K562 (cell line): ENCODE results near the gene GABARAPL2. TPM values are rescaled to one million over a fixed set of nuclear protein-coding genes. Genes with fewer than 3 reads are reported as not detected.

Experiments
- ELF1 ChIP-seq: fragments of 200-800 bp; sonication (Bioruptor generic); IDR thresholded peaks from 2 replicates; pipeline ENCODE4 v1.6.1; 2016; ENCODE audit warnings: missing genetic modification characterization, missing compliant biosample characterization
- ERF ChIP-seq: fragments of 450-650 bp; formaldehyde crosslinking; IDR thresholded peaks from 2 replicates; pipeline ENCODE4 v1.4.0; 2020; ENCODE audit warnings: mild to moderate bottlenecking, mixed read lengths
- FOXJ3 ChIP-seq: sonication (generic); formaldehyde crosslinking; IDR thresholded peaks from 2 replicates; pipeline ENCODE4 v1.4.0; 2020; ENCODE audit warnings: mild to moderate bottlenecking, missing genetic modification reagents
- HDGF ChIP-seq: fragments of 450-650 bp; IDR thresholded peaks from 2 replicates; pipeline ENCODE4 v1.6.1; 2016
- KAT7 ChIP-seq: sonication (generic); formaldehyde crosslinking; IDR thresholded peaks from 2 replicates; pipeline ENCODE4 v1.8.0; 2022; ENCODE audit warnings: missing genetic modification reagents, mild to moderate bottlenecking, borderline replicate concordance
- MYC ChIP-seq, 2 experiments: fragments of 250-450 bp in 1 of 2; sonication (Bioruptor Pico) in 1 of 2; IDR thresholded peaks; 2 replicates each; pipeline versions ENCODE4 v1.5.1 to v1.6.1; 2012 to 2021; ENCODE audit warnings: low read depth in 2 of 2, borderline replicate concordance in 1 of 2, improper control_type of control experiment in 1 of 2, low read length in 1 of 2, mild to moderate bottlenecking in 1 of 2, moderate library complexity in 1 of 2
- NCOA1 ChIP-seq: fragments of 450-650 bp; IDR thresholded peaks from 2 replicates; pipeline ENCODE4 v1.6.1; 2016; ENCODE audit warnings: low read depth
- POLR3G ChIP-seq: IDR thresholded peaks from 2 replicates; pipeline ENCODE4 v1.6.1; 2011; ENCODE audit not compliant: insufficient read length, insufficient replicate concordance; ENCODE audit errors: extremely low read depth
- SIX5 ChIP-seq, 2 experiments: IDR thresholded peaks; 2 replicates each; pipeline ENCODE4 v1.6.1; 2011; ENCODE audit warnings: low read length in 2 of 2, borderline replicate concordance in 1 of 2, low read depth in 1 of 2, mild to moderate bottlenecking in 1 of 2, moderate library complexity in 1 of 2; ENCODE audit not compliant: insufficient read depth in 1 of 2
- SLC30A9 ChIP-seq: fragments of 250-450 bp; sonication (Bioruptor Pico); IDR thresholded peaks from 2 replicates; pipeline ENCODE4 v1.8.0; 2022; ENCODE audit warnings: mild to moderate bottlenecking, moderate library complexity
- STAT5A ChIP-seq: IDR thresholded peaks from 2 replicates; pipeline ENCODE4 v1.6.1; 2012; ENCODE audit warnings: low read length, inconsistent platforms, borderline replicate concordance
- TEAD4 ChIP-seq, 2 experiments: sonication (generic) in 1 of 2; formaldehyde crosslinking in 1 of 2; IDR thresholded peaks; 2 replicates each; pipeline versions ENCODE4 v1.6.1 to v1.8.0; 2012 to 2022; ENCODE audit warnings: borderline replicate concordance in 1 of 2, inconsistent platforms in 1 of 2, low read length in 1 of 2, mild to moderate bottlenecking in 1 of 2, missing genetic modification reagents in 1 of 2
- U2AF1 ChIP-seq: fragments of 200-400 bp; formaldehyde crosslinking; optimal IDR thresholded peaks from 2 replicates; pipeline ENCODE3; 2017; ENCODE audit warnings: mild to moderate bottlenecking, low read depth, low read length, moderate library complexity
- YY1 ChIP-seq, 3 experiments: IDR thresholded peaks; 2 replicates each; pipeline ENCODE4 v1.6.1; 2011; ENCODE audit warnings: low read length in 2 of 3, mild to moderate bottlenecking in 2 of 3, moderate library complexity in 2 of 3, borderline replicate concordance in 1 of 3, control low read depth in 1 of 3, low read depth in 1 of 3; ENCODE audit not compliant: insufficient read depth in 3 of 3, insufficient replicate concordance in 2 of 3, control insufficient read depth in 1 of 3, insufficient read length in 1 of 3; ENCODE audit errors: extremely low read depth in 1 of 3
- ZC3H8 ChIP-seq: fragments of 450-650 bp; IDR thresholded peaks from 2 replicates; pipeline ENCODE4 v1.6.1; 2017
- ZFP36 ChIP-seq: fragments of 150-350 bp; IDR thresholded peaks from 2 replicates; pipeline ENCODE4 v1.6.1; 2018; ENCODE audit warnings: low read length, low read depth; ENCODE audit not compliant: partially characterized antibody
- ZNF3 ChIP-seq: fragments of 250-450 bp; sonication (Bioruptor Pico); IDR thresholded peaks from 2 replicates; pipeline ENCODE4 v1.5.0; 2021; ENCODE audit warnings: mild to moderate bottlenecking, moderate library complexity
- ZNF766 ChIP-seq: fragments of 200-800 bp; sonication (Bioruptor generic); conservative IDR thresholded peaks from 2 replicates; pipeline ENCODE4 v1.6.1; 2016; ENCODE audit warnings: missing genetic modification characterization, missing compliant biosample characterization
- polyA plus RNA-seq, 8 experiments: library from polyadenylated mRNA; depleted of rRNA in 4 of 8; stranded (reverse) in 5 of 8; unstranded in 3 of 8; fragments of >200 nt; fragmentation: Nextera tagmentation in 2 of 8; fragmentation: Illumina TruSeq in 1 of 8; extraction: Ambion mirVana in 2 of 8; extraction: Trizol in 1 of 8; gene quantifications; 2 replicates each; pipeline versions ENCODE4 v1.2.1 to v1.2.3, GENCODE V29; 2011 to 2014; ENCODE audit warnings: inconsistent platforms in 1 of 8, missing spikeins in 1 of 8
- total RNA-seq, 7 experiments: library from RNA; depleted of rRNA in 6 of 7; stranded (reverse); fragments of >200 nt in 6 of 7; fragmentation: Illumina TruSeq in 2 of 7; extraction: Trizol in 2 of 7; gene quantifications; 2 replicates each; pipeline versions ENCODE4 v1.2.1 to v1.2.3, GENCODE V29; 2011 to 2021; ENCODE audit warnings: low replicate concordance in 1 of 7
- TF ChIP-seq, protein P1 (sequence below): fragments of 200-800 bp; sonication (Bioruptor generic); IDR thresholded peaks from 2 replicates; pipeline ENCODE4 v1.6.1; 2017; ENCODE audit warnings: missing genetic modification characterization, missing compliant biosample characterization
- TF ChIP-seq, protein P2 (sequence below): IDR thresholded peaks from 3 replicates; pipeline ENCODE4 v1.6.1; 2011; ENCODE audit warnings: borderline replicate concordance, mild to moderate bottlenecking; ENCODE audit not compliant: insufficient read length, insufficient read depth

Gene GABARAPL2
- total and polyA plus RNA-seq, 9 of the 15 experiments (the other 6 are each of a cell fraction or from before 2014, with no cell fraction given) = 42.1 to 288 (median 91.8) TPM

DNA sequence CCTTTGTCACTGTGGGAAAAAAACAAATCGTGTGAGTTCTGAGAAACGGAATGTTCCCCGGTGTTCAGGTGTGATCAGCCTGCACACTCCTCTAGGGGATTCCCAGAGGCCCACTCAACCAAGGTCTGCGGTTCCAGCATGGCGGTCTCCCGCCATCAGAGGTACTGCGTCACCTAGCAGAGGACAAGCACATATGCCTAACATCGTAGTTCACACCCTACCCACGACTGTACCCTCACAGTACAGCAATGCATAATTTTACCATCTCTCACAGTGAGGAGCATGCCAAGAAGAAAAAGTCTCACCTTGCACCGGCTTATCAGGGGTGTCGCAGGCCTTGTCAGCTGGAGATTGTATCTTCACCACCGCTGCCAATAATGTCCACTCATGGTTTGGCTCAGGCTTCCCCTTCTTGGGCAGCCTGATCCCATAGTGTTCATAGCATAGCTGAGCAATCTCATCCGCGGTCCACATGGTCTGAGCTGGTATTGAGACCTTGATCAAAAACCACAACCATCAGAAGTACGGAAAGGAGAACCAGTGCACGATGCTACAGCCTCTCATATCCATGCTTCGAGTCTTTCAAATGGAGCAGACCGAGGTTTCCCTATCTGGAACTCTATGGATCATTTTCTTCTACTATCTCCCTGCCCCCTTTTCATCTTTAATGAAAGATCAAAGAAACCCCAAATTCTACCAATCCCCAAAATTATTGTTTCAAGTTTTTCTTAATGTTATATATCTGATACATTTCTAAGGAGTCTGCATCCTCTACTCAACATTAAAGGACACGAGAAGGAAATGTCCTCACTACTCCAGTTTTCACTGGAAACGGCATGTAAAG, 54.4 kb downstream of the GABARAPL2 start (continued):
- TF ChIP-seq MYC (IDR thresholded peaks at IDR 0.05; ENCODE audit: low read depth, low read length) (no peak), MYC (CRISPR knock-in tag; IDR thresholded peaks at IDR 0.05; ENCODE audit: borderline replicate concordance, low read depth) (no peak), NCOA1 (no peak), KAT7 (CRISPR knock-in tag) (no peak), ZNF3 (CRISPR knock-in tag) (no peak), ZFP36 (no peak), FOXJ3 (CRISPR knock-in tag) (no peak), HDGF (no peak), STAT5A (peak; percentile 57; the same call in 1 of the 2 replicates), POLR3G (no peak), ZC3H8 (no peak), TEAD4 (IDR thresholded peaks at IDR 0.05; ENCODE audit: low read length) (peak; percentile 83), TEAD4 (CRISPR knock-in tag; IDR thresholded peaks at IDR 0.05; ENCODE audit: borderline replicate concordance) (no peak), ERF (0 out of 2 replicates have a peak, but pooled peaks have one; percentile 24), SLC30A9 (CRISPR knock-in tag) (no peak), SIX5 (IDR thresholded peaks at IDR 0.05; ENCODE audit: borderline replicate concordance in 1 of 2, insufficient read depth in 1 of 2, low read depth in 1 of 2, low read length in 2 of 2) (no peak), ELF1 (tag) (peak; percentile 33; the same call in 1 of the 2 replicates), YY1 (IDR thresholded peaks at IDR 0.05; ENCODE audit: borderline replicate concordance in 1 of 3, control insufficient read depth in 1 of 3, extremely low read depth in 1 of 3, insufficient read depth in 3 of 3, insufficient read length in 1 of 3, insufficient replicate concordance in 2 of 3, low read depth in 1 of 3, low read length in 2 of 3) (peak in 1 of 3 experiments; percentile 60), ZNF766 (CRISPR knock-in tag) (0 out of 2 replicates have a peak, but pooled peaks have one; percentile 25), U2AF1 (no peak)
- TF ChIP-seq, protein P1, sequence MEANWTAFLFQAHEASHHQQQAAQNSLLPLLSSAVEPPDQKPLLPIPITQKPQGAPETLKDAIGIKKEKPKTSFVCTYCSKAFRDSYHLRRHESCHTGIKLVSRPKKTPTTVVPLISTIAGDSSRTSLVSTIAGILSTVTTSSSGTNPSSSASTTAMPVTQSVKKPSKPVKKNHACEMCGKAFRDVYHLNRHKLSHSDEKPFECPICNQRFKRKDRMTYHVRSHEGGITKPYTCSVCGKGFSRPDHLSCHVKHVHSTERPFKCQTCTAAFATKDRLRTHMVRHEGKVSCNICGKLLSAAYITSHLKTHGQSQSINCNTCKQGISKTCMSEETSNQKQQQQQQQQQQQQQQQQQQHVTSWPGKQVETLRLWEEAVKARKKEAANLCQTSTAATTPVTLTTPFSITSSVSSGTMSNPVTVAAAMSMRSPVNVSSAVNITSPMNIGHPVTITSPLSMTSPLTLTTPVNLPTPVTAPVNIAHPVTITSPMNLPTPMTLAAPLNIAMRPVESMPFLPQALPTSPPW (CRISPR knock-in tag) = no peak
- TF ChIP-seq, protein P2, sequence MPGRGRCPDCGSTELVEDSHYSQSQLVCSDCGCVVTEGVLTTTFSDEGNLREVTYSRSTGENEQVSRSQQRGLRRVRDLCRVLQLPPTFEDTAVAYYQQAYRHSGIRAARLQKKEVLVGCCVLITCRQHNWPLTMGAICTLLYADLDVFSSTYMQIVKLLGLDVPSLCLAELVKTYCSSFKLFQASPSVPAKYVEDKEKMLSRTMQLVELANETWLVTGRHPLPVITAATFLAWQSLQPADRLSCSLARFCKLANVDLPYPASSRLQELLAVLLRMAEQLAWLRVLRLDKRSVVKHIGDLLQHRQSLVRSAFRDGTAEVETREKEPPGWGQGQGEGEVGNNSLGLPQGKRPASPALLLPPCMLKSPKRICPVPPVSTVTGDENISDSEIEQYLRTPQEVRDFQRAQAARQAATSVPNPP = no peak
